ENCODE data around the gene RBMS1. TPM values are rescaled to one million over a fixed set of nuclear protein-coding genes. Genes with fewer than 3 reads are reported as not detected.

RBMS1 gene
- total and polyA plus RNA-seq, 2 of the 13 experiments (the other 11 are each of a cell fraction or from before 2014, with no cell fraction given): 55.5 to 110 TPM

DNA sequence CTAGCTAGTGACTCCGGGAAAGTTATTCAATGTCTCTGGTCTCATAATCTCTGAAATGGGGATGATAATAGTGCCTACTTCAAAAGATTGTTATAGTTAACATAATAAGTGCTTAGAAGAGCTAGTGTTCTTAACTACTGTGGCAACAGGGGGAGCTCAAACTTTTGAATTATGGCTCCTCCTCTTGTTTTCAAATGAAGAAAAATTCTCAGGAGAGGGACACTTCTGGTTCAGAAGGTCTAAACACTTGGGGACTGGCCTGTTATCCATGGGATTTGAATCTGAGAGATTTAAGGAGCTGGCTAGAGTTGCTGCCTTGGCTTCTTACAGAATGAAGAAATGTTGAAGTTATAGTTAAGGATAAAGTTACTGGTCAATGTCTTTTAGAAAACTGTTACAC, 201.4 kb downstream of the RBMS1 start:
- in situ Hi-C loops (cut with HindIII; ENCODE audit: extremely low pct_ligation_motif_present, low pct_unique_long_range_greater_than_20kb): no loop called here
- CTCF ChIA-PET (ENCODE audit: low intra/inter-chr PET ratio, low total read pairs): no interaction called here
- H3K27ac ChIP-seq (ENCODE audit: extremely low read length, insufficient read depth, low read length): no peak overlapping the region
- 97% methylated on average over 1 of the region's 1 CpG for WGBS (ENCODE audit: low lambda C conversion rate)
- H4K20me1 ChIP-seq (ENCODE audit: insufficient read depth, low read length): no peaks in the 10 kb centered on the region
- H3K4me3 ChIP-seq (replicated peaks in 1 of 3; ENCODE audit: insufficient read depth in 1 of 3, low read depth in 2 of 3, low read length in 3 of 3): no peak overlapping the region
- intact Hi-C loops (cut with micrococcal nuclease; ENCODE audit: unreplicated experiment): no loop called here
- H3K36me3 ChIP-seq (replicated peaks in 1 of 2; ENCODE audit: control insufficient read depth in 1 of 2, insufficient read depth in 2 of 2, low read length in 2 of 2): peaks cover 7 to 35% of the 10 kb centered on the region in 2 experiments
- no peak overlapping the region for H3K9ac ChIP-seq (ENCODE audit: insufficient read depth, low read depth, low read length)
- H3K4me2 ChIP-seq (ENCODE audit: low read depth, low read length): no peak overlapping the region
- peak; percentile 15 for DNase-seq (ENCODE audit: low spot score)
- ATAC-seq: no peak
- no peaks in the 10 kb centered on the region for H3K27me3 ChIP-seq (ENCODE audit: control insufficient read depth in 1 of 2, insufficient read depth in 2 of 2, low read length in 2 of 2)
- BruUV-seq (replicated peaks): no TSS peak
- H3K4me1 ChIP-seq (ENCODE audit: insufficient read depth, low read length): no peaks in the 10 kb centered on the region
- POLR2A ChIA-PET: no interaction called here
- H2AFZ ChIP-seq (ENCODE audit: low read length): no peak overlapping the region
- no peaks in the 10 kb centered on the region for H3K9me3 ChIP-seq (ENCODE audit: low read length)
- FAIRE-seq: no peak
- no peaks in the 10 kb centered on the region for H3K79me2 ChIP-seq (ENCODE audit: insufficient read depth, low read length)
- no peak for TF ChIP-seq ZNF276 (CRISPR knock-in tag; IDR thresholded peaks at IDR 0.05; ENCODE audit: low read depth)
- peak; percentile 26; the same call in 1 of the 2 replicates for TF ChIP-seq STAG1 (CRISPR knock-in tag; IDR thresholded peaks at IDR 0.05)

- Histone ChIP-seq H3K4me3 (replicated peaks in 1 of 3; ENCODE audit: insufficient read depth in 1 of 3, low read depth in 2 of 3, low read length in 3 of 3) (no peak overlapping the region), H3K4me1 (ENCODE audit: insufficient read depth, low read length) (no peaks in the 10 kb centered on the region), H3K27ac (ENCODE audit: extremely low read length, insufficient read depth, low read length) (no peak overlapping the region), H3K79me2 (ENCODE audit: insufficient read depth, low read length) (no peaks in the 10 kb centered on the region), H3K4me2 (ENCODE audit: low read depth, low read length) (no peak overlapping the region), H3K9me3 (ENCODE audit: low read length) (no peaks in the 10 kb centered on the region), H3K27me3 (ENCODE audit: control insufficient read depth in 1 of 2, insufficient read depth in 2 of 2, low read length in 2 of 2) (no peaks in the 10 kb centered on the region), H3K9ac (ENCODE audit: insufficient read depth, low read depth, low read length) (no peak overlapping the region), H3K36me3 (replicated peaks in 1 of 2; ENCODE audit: control insufficient read depth in 1 of 2, insufficient read depth in 2 of 2, low read length in 2 of 2) (peaks cover 6 to 34% of the 10 kb centered on the region in 2 experiments; a peak in 4 of 5 replicates), H2AFZ (ENCODE audit: low read length) (no peak overlapping the region), H4K20me1 (ENCODE audit: insufficient read depth, low read length) (no peaks in the 10 kb centered on the region)
- BruUV-seq (replicated peaks): no TSS peak
- ATAC-seq (no peak), FAIRE-seq (no peak), DNase-seq (ENCODE audit: low spot score) (no peak)
- intact Hi-C loops (cut with micrococcal nuclease; ENCODE audit: unreplicated experiment) (no loop called here), in situ Hi-C loops (cut with HindIII; ENCODE audit: extremely low pct_ligation_motif_present, low pct_unique_long_range_greater_than_20kb) (no loop called here)
- 91% methylated on average over 4 of the region's 4 CpGs for WGBS (ENCODE audit: low lambda C conversion rate)
- CTCF ChIA-PET (ENCODE audit: low intra/inter-chr PET ratio, low total read pairs): no interaction called here
- POLR2A ChIA-PET: no interaction called here
- TF ChIP-seq, protein P1, sequence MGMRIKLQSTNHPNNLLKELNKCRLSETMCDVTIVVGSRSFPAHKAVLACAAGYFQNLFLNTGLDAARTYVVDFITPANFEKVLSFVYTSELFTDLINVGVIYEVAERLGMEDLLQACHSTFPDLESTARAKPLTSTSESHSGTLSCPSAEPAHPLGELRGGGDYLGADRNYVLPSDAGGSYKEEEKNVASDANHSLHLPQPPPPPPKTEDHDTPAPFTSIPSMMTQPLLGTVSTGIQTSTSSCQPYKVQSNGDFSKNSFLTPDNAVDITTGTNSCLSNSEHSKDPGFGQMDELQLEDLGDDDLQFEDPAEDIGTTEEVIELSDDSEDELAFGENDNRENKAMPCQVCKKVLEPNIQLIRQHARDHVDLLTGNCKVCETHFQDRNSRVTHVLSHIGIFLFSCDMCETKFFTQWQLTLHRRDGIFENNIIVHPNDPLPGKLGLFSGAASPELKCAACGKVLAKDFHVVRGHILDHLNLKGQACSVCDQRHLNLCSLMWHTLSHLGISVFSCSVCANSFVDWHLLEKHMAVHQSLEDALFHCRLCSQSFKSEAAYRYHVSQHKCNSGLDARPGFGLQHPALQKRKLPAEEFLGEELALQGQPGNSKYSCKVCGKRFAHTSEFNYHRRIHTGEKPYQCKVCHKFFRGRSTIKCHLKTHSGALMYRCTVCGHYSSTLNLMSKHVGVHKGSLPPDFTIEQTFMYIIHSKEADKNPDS (CRISPR knock-in tag; IDR thresholded peaks at IDR 0.05): no peak
- TF ChIP-seq FIP1L1 (IDR thresholded peaks at IDR 0.05; ENCODE audit: borderline replicate concordance, insufficient read depth, low read depth, low read length) (no peak), FOXP4 (CRISPR knock-in tag; IDR thresholded peaks at IDR 0.05) (no peak), IKZF5 (CRISPR knock-in tag; IDR thresholded peaks at IDR 0.05) (no peak), SMAD9 (CRISPR knock-in tag; IDR thresholded peaks at IDR 0.05) (no peak), SNAPC2 (CRISPR knock-in tag; IDR thresholded peaks at IDR 0.05) (no peak), ZSCAN12 (CRISPR knock-in tag; IDR thresholded peaks at IDR 0.05) (no peak), PBX2 (CRISPR knock-in tag; IDR thresholded peaks at IDR 0.05) (no peak)
Measured at GRCh38 chr2:160291382-160291781, 202.2 kb downstream of the RBMS1 start.

Measured in HepG2 (cell line).